Neural cell (in vitro differentiated cells): ENCODE data around the gene KPNA1.

Experiments used
- CTCF ChIP-seq: fragments of 450-650 bp; IDR thresholded peaks from 2 replicates; pipeline ENCODE4 v1.5.1; 2014; ENCODE audit warnings: antibody characterized with exemption, mild to moderate bottlenecking, moderate library complexity; ENCODE audit not compliant: poor library complexity, severe bottlenecking
- EP300 ChIP-seq: fragments of 450-650 bp; conservative IDR thresholded peaks from 2 replicates; pipeline ENCODE4 v1.6.1; 2014; ENCODE audit warnings: antibody characterized with exemption, mild to moderate bottlenecking, moderate library complexity; ENCODE audit not compliant: poor library complexity, severe bottlenecking
- POLR2AphosphoS5 ChIP-seq: IDR thresholded peaks from 2 replicates; pipeline ENCODE4 v1.6.1; 2012
- RAD21 ChIP-seq: fragments of 450-650 bp; conservative IDR thresholded peaks from 2 replicates; pipeline ENCODE4 v1.6.1; 2014; ENCODE audit warnings: antibody characterized with exemption, mild to moderate bottlenecking, moderate library complexity

GRCh38 chr3:122555275-122556071 is 40.7 kb upstream of the KPNA1 start:
- TF ChIP-seq RAD21 (no peak), CTCF (no peak), POLR2AphosphoS5 (no peak), EP300 (no peak)
